GM23248 (cell line): ENCODE data around the gene ENAH. TPM values are rescaled to one million over a fixed set of nuclear protein-coding genes. Genes with fewer than 3 reads are reported as not detected.

ENCODE experiments used
- DNase-seq: peaks from one replicate; pipeline ENCODE4 v3.0.0-alpha.2; 2015
- H2AFZ ChIP-seq: fragments of 200-600 bp; sonication (generic); 2 replicates; pipeline ENCODE4 v1.6.1; 2016; ENCODE audit warnings: antibody characterized with exemption
- H3F3A ChIP-seq: fragments of 200-600 bp; sonication (generic); 2 replicates; pipeline ENCODE4 v1.6.1; 2016; ENCODE audit warnings: mild to moderate bottlenecking, antibody characterized with exemption, mixed run types; ENCODE audit not compliant: insufficient read depth
- H3K27ac ChIP-seq: fragments of 200-600 bp; sonication (generic); 2 replicates; pipeline ENCODE4 v1.5.1; 2016; ENCODE audit warnings: mild to moderate bottlenecking
- H3K27me3 ChIP-seq: fragments of 200-600 bp; sonication (generic); replicated peaks from 2 replicates; pipeline ENCODE4 v1.6.1; 2016; ENCODE audit warnings: mild to moderate bottlenecking; ENCODE audit not compliant: insufficient read depth
- H3K36me3 ChIP-seq: fragments of 200-600 bp; sonication (generic); 2 replicates; pipeline ENCODE4 v1.6.1; 2016; ENCODE audit warnings: low read depth, mild to moderate bottlenecking
- H3K4me1 ChIP-seq: fragments of 200-600 bp; sonication (generic); 2 replicates; pipeline ENCODE4 v1.6.1; 2016; ENCODE audit warnings: mild to moderate bottlenecking; ENCODE audit not compliant: insufficient read depth
- H3K4me2 ChIP-seq: fragments of 200-600 bp; sonication (generic); one replicate; pipeline ENCODE4 v1.6.1; 2016; ENCODE audit warnings: mild to moderate bottlenecking; ENCODE audit not compliant: unreplicated experiment
- H3K4me3 ChIP-seq: fragments of 200-600 bp; sonication (generic); 2 replicates; pipeline ENCODE4 v1.5.1; 2016; ENCODE audit warnings: mild to moderate bottlenecking
- H3K79me2 ChIP-seq: fragments of 200-600 bp; sonication (generic); 2 replicates; pipeline ENCODE4 v1.6.1; 2016; ENCODE audit warnings: mild to moderate bottlenecking; ENCODE audit not compliant: insufficient read depth
- H3K9ac ChIP-seq: fragments of 200-600 bp; sonication (generic); 2 replicates; pipeline ENCODE4 v1.6.1; 2016; ENCODE audit warnings: mild to moderate bottlenecking
- H3K9me2 ChIP-seq: fragments of 200-600 bp; sonication (generic); 2 replicates; pipeline ENCODE4 v1.6.1; 2016; ENCODE audit warnings: mixed run types, mild to moderate bottlenecking, moderate library complexity; ENCODE audit not compliant: insufficient read depth
- H3K9me3 ChIP-seq: fragments of 200-600 bp; sonication (generic); one replicate; pipeline ENCODE4 v1.6.1; 2017; ENCODE audit warnings: low read depth
- H4K20me1 ChIP-seq: fragments of 200-600 bp; sonication (generic); 2 replicates; pipeline ENCODE4 v1.6.0; 2016; ENCODE audit not compliant: insufficient read depth
- EZH2 ChIP-seq: fragments of 200-600 bp; sonication (generic); IDR thresholded peaks from 2 replicates; pipeline ENCODE4 v1.6.1; 2018; ENCODE audit warnings: antibody characterized with exemption, mild to moderate bottlenecking; ENCODE audit not compliant: insufficient read depth, poor library complexity, severe bottlenecking
- EZH2phosphoT487 ChIP-seq: fragments of 200-600 bp; sonication (generic); IDR thresholded peaks from 2 replicates; pipeline ENCODE4 v1.6.1; 2018; ENCODE audit warnings: antibody characterized with exemption, moderate library complexity, mild to moderate bottlenecking, low read depth; ENCODE audit not compliant: insufficient read depth
- WGBS, 2 experiments: methylation state at CpG; one replicate each; pipeline ENCODE4 v1.1.6; 2015 to 2017; ENCODE audit warnings: low lambda C conversion rate in 2 of 2, low coverage in 1 of 2; ENCODE audit errors: missing lambda C conversion rate in 2 of 2; 5-methylcytosine and 5-hydroxymethylcytosine counted together
- in situ Hi-C: fragments of 300-500 bp; cut with MboI; formaldehyde crosslinking; loops from 2 replicates; pipeline ENCODE4 v1.15.0; 2020
- polyA plus RNA-seq: library from polyadenylated mRNA; unstranded; fragments of >200 nt; fragmentation: Nextera tagmentation; extraction: Ambion mirVana; gene quantifications from 2 replicates; pipeline ENCODE4 v1.2.1, GENCODE V29; 2016
- total RNA-seq: library from RNA; depleted of rRNA; stranded (reverse); fragments of >200 nt; shearing (Covaris generic); gene quantifications from 2 replicates; pipeline ENCODE4 v1.2.3, GENCODE V29; 2014

Gene ENAH
- total and polyA plus RNA-seq, 2 experiments from 2014 or later, result 40.1 to 125 TPM

- Histone ChIP-seq H3F3A (peaks cover 9% of the 10 kb centered on the region), H3K9ac (no peak overlapping the region), H3K4me3 (no peak overlapping the region), H3K36me3 (no peaks in the 10 kb centered on the region), H3K27me3 (no peaks in the 10 kb centered on the region), H3K4me1 (no peaks in the 10 kb centered on the region), H3K9me2 (no peaks in the 10 kb centered on the region), H4K20me1 (no peaks in the 10 kb centered on the region), H3K4me2 (no peak overlapping the region), H3K27ac (no peak overlapping the region), H3K9me3 (no peaks in the 10 kb centered on the region), H2AFZ (no peak overlapping the region), H3K79me2 (peaks cover 100% of the 10 kb centered on the region)
- 69 to 73% methylated on average over 10 of the region's 10 CpGs for whole genome bisulfite sequencing, 2 experiments
- DNase-seq, result no peak
- no peak for TF ChIP-seq EZH2phosphoT487
- no peak for TF ChIP-seq EZH2
- in situ Hi-C loops, result no loop called here
Measured at GRCh38 chr1:225537554-225538251, 115.2 kb downstream of the ENAH start.

GRCh38 chr1:225535280-225535679 lies 117.6 kb downstream of the ENAH start:
- in situ Hi-C loops, result no loop called here
- no peak for DNase-seq
- Histone ChIP-seq H3K36me3 (peaks cover 4% of the 10 kb centered on the region; the same call in 1 of the 2 replicates), H3K9me2 (no peaks in the 10 kb centered on the region), H3F3A (0 out of 2 replicates have a peak, but pooled peaks cover 4% of the 10 kb centered on the region), H3K4me2 (no peak overlapping the region), H3K9ac (no peak overlapping the region), H3K9me3 (no peaks in the 10 kb centered on the region), H3K79me2 (peaks cover 100% of the 10 kb centered on the region), H2AFZ (no peak overlapping the region), H4K20me1 (no peaks in the 10 kb centered on the region; the same call in 1 of the 2 replicates), H3K27me3 (no peaks in the 10 kb centered on the region), H3K4me3 (no peak overlapping the region), H3K27ac (no peak overlapping the region), H3K4me1 (no peaks in the 10 kb centered on the region)
- WGBS, 2 experiments, result 96 to 97% methylated on average over 6 of the region's 6 CpGs
- TF ChIP-seq EZH2phosphoT487 (no peak), EZH2 (no peak)

- Histone ChIP-seq H3K27me3 (no peaks in the 10 kb centered on the region), H3F3A (0 out of 2 replicates have a peak, but pooled peaks cover 4% of the 10 kb centered on the region), H3K36me3 (peaks cover 7% of the 10 kb centered on the region; the same call in 1 of the 2 replicates), H3K4me1 (no peaks in the 10 kb centered on the region), H3K4me2 (no peak overlapping the region), H3K9ac (no peak overlapping the region), H3K27ac (no peak overlapping the region), H3K4me3 (no peak overlapping the region), H2AFZ (no peak overlapping the region), H4K20me1 (no peaks in the 10 kb centered on the region; the same call in 1 of the 2 replicates), H3K9me2 (no peaks in the 10 kb centered on the region), H3K9me3 (no peaks in the 10 kb centered on the region), H3K79me2 (peaks cover 100% of the 10 kb centered on the region)
- 98% methylated on average over 2 of the region's 2 CpGs for WGBS, 2 experiments
- DNase-seq, result no peak
- in situ Hi-C loops, result no loop called here
- TF ChIP-seq EZH2, result no peak
- no peak for TF ChIP-seq EZH2phosphoT487
Measured at GRCh38 chr1:225534772-225535171, 118.2 kb downstream of the ENAH start.

GRCh38 chr1:225534135-225534534 lies 118.8 kb downstream of the ENAH start:
- DNase-seq, result no peak
- in situ Hi-C loops, result no loop called here
- no peaks in the 10 kb centered on the region for H3K27me3 ChIP-seq
- H2AFZ ChIP-seq, result no peak overlapping the region
- 93 to 98% methylated on average over 2 of the region's 2 CpGs for WGBS, 2 experiments
- no peak overlapping the region for H3K9ac ChIP-seq
- H4K20me1 ChIP-seq, result no peaks in the 10 kb centered on the region; the same call in 1 of the 2 replicates
- H3K9me2 ChIP-seq, result no peaks in the 10 kb centered on the region
- H3K36me3 ChIP-seq, result peaks cover 7% of the 10 kb centered on the region; the same call in 1 of the 2 replicates
- H3F3A ChIP-seq, result 0 out of 2 replicates have a peak, but pooled peaks cover 4% of the 10 kb centered on the region
- peaks cover 100% of the 10 kb centered on the region for H3K79me2 ChIP-seq
- TF ChIP-seq EZH2phosphoT487 (no peak), EZH2 (no peak)
- no peak overlapping the region for H3K4me3 ChIP-seq
- no peak overlapping the region for H3K27ac ChIP-seq
- H3K4me2 ChIP-seq, result no peak overlapping the region
- no peaks in the 10 kb centered on the region for H3K4me1 ChIP-seq
- H3K9me3 ChIP-seq, result no peaks in the 10 kb centered on the region
